HG02759 (cell line): ENCODE measurements around the gene PLAC1.

Experiments
- ATAC-seq: cut with Tn5 transposase; IDR thresholded peaks from one replicate; pipeline ENCODE4 v1.9.1; 2021; ENCODE audit warnings: mild to moderate bottlenecking, moderate library complexity; ENCODE audit not compliant: unreplicated experiment

Gene PLAC1

GRCh38 chrX:134658002-134658759 is at the start of gene PLAC1:
Gene PLAC1, minus strand, starts transcription at chrX:134658471. Its CDS starts 91,789 bp downstream, at chrX:134566682.
- ATAC-seq, result no peak

GRCh38 chrX:134706138-134706537 is 47.9 kb upstream of the PLAC1 start:
- no peak for ATAC-seq

GRCh38 chrX:134695999-134696398 is 37.7 kb upstream of the PLAC1 start:
- no peak for ATAC-seq

- no peak for ATAC-seq
These were observed 36.4 kb upstream of the PLAC1 start for GRCh38 chrX:134694333-134695322.

- no peak for ATAC-seq
These were observed 35.4 kb upstream of the PLAC1 start for GRCh38 chrX:134693644-134694043.

GRCh38 chrX:134692990-134693389 is 34.7 kb upstream of the PLAC1 start:
- no peak for ATAC-seq

- ATAC-seq, result no peak
These were observed 34.0 kb upstream of the PLAC1 start for GRCh38 chrX:134692233-134692632.

GRCh38 chrX:134691453-134691852 is 33.2 kb upstream of the PLAC1 start:
- ATAC-seq, result no peak

GRCh38 chrX:134688839-134689238 is 30.6 kb upstream of the PLAC1 start:
- ATAC-seq, result no peak

- no peak for ATAC-seq
These were observed 30.0 kb upstream of the PLAC1 start for GRCh38 chrX:134688031-134688823.

GRCh38 chrX:134685668-134686067 is 27.4 kb upstream of the PLAC1 start:
- no peak for ATAC-seq

GRCh38 chrX:134684956-134685355 is 26.7 kb upstream of the PLAC1 start:
- ATAC-seq, result no peak

- ATAC-seq, result no peak
These were observed 25.2 kb upstream of the PLAC1 start for GRCh38 chrX:134683351-134684005.

GRCh38 chrX:134682081-134682480 is 23.8 kb upstream of the PLAC1 start:
- no peak for ATAC-seq

GRCh38 chrX:134679644-134680043 is 21.4 kb upstream of the PLAC1 start:
- no peak for ATAC-seq

GRCh38 chrX:134679221-134679620 is 20.9 kb upstream of the PLAC1 start:
- ATAC-seq, result no peak

GRCh38 chrX:134677332-134677731 is 19.1 kb upstream of the PLAC1 start:
- no peak for ATAC-seq

GRCh38 chrX:134676436-134676835 is 18.2 kb upstream of the PLAC1 start:
- ATAC-seq, result no peak

- ATAC-seq, result no peak
These were observed 14.9 kb upstream of the PLAC1 start for GRCh38 chrX:134673123-134673522.

- ATAC-seq, result no peak
These were observed 13.8 kb upstream of the PLAC1 start for GRCh38 chrX:134672101-134672500.
